ENCODE measurements around the gene CD86.

CD86 gene

DNA sequence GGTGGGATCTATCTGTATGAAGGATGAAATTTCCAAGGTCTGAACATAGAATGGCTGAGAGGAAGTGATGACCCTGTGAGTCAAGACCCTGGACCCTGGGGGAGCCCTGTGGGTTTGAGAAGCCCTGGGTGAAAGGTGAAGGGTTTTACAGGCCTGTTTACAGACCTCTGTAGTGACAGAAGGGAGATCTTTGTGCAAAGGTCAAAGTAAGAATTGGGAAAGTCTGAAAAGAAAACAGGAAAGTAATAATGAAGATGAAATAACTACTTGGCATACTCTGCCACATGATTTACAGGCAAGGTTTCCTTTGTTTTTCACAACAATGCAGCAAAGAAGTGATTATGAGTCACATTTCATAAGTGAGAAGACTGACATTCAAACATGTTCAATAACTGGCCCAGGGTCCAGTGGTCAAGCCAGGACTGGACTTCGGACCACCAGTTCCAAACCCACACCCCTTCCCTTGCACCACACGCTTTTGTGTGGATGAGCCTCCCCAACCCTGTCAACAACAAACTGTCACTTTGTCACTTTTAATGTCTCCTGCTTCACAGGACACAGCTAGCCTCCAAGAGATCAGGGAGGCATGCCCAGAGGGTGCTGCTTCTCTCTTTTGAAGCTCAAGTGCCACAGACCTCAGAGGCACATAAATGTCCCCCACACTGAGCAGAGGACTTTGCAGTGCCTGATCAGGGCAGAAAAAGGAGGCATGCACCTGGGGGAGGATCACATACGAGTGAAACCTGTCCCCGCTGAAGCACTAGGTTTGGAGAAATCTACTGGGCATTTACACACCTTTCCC lies 21.5 kb downstream of the CD86 start:
- Mint-ChIP-seq H3K4me1 (ENCODE audit: low read depth) (peaks cover 40% of the 10 kb centered on the region), H3K27me3 (peaks cover 39% of the 10 kb centered on the region), H3K4me3 (peak overlapping the region; percentile 67), H3K27ac (peak overlapping the region; percentile 82), H3K9me3 (no peaks in the 10 kb centered on the region), H3K36me3 (ENCODE audit: low read depth) (no peaks in the 10 kb centered on the region)

DNA sequence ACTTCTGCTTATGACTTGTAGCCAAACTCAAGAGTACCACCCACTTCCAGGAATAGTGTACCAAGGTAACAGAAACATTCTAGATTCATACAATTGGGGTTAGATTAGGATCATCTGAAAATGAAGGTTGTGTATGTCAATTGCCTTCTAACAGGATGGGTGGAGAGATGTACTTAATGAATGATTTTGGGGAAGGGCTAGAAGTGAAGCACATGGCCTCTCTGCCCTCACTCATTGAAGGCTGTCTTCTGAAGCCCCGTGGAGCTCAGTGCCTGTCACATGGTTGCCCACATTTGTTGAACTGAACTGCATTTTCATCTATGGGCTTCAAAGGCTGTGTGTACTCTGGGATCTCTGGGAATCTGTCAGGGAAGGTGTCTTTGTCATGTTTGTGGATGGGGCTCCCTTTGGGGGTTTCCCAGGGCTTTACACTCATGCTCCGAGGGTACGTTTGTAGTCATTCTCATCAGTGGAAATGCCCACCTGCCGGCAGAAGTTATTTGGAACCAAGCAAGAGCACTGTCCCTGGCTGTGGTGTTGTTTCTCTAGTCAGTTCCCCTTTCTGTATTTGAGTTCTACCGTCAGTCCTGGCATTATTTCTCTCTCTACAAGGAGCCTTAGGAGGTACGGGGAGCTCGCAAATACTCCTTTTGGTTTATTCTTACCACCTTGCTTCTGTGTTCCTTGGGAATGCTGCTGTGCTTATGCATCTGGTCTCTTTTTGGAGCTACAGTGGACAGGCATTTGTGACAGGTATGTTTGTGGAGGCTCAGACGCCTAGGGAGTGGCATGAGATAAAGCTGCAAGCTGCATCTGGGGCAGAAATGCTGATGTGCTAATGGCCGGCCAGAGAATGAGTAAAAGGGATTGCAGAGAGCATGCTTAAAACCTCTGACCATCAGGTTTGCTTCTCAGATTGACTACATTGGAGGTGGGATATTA lies 22.4 kb downstream of the CD86 start:
- Mint-ChIP-seq H3K9me3 (no peaks in the 10 kb centered on the region), H3K27me3 (peaks cover 39% of the 10 kb centered on the region), H3K4me3 (peak overlapping the region; percentile 67), H3K4me1 (ENCODE audit: low read depth) (peaks cover 47% of the 10 kb centered on the region), H3K27ac (peak overlapping the region; percentile 82), H3K36me3 (ENCODE audit: low read depth) (no peaks in the 10 kb centered on the region)

DNA sequence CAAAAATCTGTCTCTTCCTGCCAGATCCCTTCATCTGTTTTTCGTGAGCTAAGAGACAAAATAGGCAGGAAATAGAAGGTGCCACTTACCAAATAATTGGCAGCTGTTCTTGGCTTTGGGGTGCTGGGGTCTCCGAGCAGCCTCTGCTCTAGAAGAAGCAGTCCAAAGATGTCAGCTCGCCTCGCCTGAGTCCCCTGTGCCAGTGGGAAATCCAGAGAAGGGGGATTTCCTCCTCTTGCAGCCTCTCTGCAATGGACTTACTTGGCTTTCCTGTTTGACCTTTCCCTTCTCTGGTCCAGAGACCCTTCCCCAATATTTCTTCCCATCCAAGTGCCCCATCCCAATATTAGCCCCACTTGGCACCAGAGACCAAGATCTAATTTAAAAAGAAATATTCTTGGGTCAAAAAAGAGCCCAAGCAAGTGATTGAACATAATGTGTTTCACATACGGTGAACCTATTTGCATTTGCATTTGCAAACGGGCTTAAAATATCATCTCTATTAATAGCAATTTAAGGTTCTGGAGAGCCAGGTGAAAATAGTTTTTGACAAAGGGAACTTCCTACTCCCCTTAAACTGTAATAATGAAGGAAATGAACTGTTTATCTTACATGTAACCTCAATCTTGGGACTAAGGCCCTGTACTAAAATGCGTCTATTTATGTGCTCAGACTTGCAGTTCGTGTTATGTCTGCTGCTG lies 23.2 kb downstream of the CD86 start:
- Mint-ChIP-seq H3K36me3 (ENCODE audit: low read depth) (no peaks in the 10 kb centered on the region), H3K4me3 (peak overlapping the region; percentile 67), H3K27ac (peak overlapping the region; percentile 62), H3K4me1 (ENCODE audit: low read depth) (peaks cover 47% of the 10 kb centered on the region), H3K27me3 (peaks cover 39% of the 10 kb centered on the region), H3K9me3 (no peaks in the 10 kb centered on the region)

DNA sequence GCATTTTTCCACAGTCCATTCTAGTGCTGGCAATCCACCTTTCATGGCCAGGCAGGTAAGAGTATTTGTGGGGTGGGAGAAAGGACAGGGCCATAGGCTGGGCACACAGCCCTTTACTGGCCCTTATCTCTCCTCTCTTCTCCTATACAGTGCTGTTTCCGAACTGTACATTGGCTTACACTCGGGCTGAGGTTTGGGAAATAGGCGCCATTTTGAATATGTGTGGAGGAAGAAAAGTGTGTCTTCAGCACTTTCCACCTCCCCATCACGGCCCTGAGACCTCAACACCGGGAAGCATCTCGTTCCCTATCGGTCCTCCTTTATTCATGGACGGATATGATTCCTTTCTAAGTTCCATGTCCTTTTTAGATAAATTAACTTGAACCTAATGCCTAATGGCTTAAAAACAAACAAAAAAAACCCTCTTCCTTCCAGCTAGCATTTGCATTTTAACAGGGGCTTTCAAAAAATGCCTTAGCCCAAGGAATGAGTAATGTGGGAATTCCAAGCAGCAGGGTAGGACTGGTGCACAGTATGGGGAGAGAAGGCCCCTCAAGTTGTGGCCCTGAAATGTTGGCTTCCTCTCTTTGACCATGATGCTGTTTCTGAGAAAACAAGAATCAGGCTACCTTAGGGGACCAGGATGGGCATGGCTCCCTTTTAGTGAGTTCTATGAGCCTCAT lies 24.5 kb downstream of the CD86 start:
- H3K4me1 Mint-ChIP-seq (ENCODE audit: low read depth): peaks cover 41% of the 10 kb centered on the region
- peaks cover 34% of the 10 kb centered on the region for H3K27me3 Mint-ChIP-seq
- peak overlapping the region; percentile 41 for H3K4me3 Mint-ChIP-seq
- peak overlapping the region; percentile 16 for H3K27ac Mint-ChIP-seq
- H3K36me3 Mint-ChIP-seq (ENCODE audit: low read depth): no peaks in the 10 kb centered on the region
- no peaks in the 10 kb centered on the region for H3K9me3 Mint-ChIP-seq

DNA sequence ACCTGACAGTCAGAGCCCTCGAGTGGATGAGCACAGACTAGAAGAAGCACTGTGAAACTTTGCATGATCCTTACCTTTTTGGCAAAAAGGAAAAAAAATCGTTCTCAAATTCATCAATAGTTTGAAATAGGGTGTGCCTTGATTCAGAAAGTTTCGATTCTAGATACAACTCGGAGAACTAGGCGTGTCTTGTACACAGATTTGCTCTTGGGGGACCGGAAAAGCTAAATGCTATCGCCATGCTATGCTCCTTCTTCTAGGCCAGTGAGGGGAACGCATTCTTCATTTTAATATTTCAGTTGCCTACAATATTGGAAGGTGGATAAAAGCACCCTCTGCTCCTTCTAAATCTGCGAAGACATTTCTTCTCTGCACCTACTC lies 25.0 kb downstream of the CD86 start:
- H3K4me3 Mint-ChIP-seq: peak overlapping the region; percentile 41

DNA sequence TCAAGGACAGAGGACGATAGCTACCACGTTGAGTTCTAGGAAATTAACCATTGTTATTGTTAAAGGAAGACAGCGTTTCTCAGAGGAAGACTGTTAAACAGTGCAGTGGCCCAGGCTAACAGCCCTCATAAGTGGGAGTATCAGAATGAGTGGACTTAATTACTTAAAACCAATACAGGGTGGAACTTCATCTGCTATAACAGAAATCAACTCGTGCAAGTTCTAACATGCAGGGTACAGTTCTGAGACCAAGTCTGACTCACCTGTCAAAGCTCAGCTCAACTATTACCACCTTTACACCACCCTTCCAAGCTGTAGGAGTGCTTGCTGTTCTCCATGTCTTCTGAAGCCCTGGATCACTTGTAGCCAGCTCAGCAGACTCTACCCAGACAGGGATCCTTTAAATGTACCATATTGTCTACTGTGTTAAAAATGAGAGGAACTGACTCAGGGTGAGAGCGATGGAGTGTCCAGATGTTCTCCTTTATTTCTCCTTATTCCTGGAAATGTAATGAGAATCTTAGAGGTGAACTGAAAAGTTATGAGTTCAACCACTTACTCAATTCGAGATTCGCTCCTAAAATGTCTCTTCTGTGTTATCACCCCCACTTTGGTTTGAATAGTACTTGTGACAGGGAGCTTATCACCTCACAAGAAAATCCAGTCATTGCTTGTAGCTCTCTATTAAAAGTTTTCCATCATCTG lies 26.5 kb downstream of the CD86 start:
- Mint-ChIP-seq H3K27ac (no peak overlapping the region), H3K9me3 (no peaks in the 10 kb centered on the region), H3K27me3 (peaks cover 18% of the 10 kb centered on the region), H3K36me3 (ENCODE audit: low read depth) (no peaks in the 10 kb centered on the region), H3K4me1 (ENCODE audit: low read depth) (peaks cover 29% of the 10 kb centered on the region), H3K4me3 (no peak overlapping the region)

More for the DNA sequence above, 25.0 kb downstream of the CD86 start:
- Mint-ChIP-seq H3K27ac (no peak overlapping the region), H3K27me3 (peaks cover 29% of the 10 kb centered on the region), H3K4me1 (ENCODE audit: low read depth) (peaks cover 35% of the 10 kb centered on the region), H3K9me3 (no peaks in the 10 kb centered on the region), H3K36me3 (ENCODE audit: low read depth) (no peaks in the 10 kb centered on the region)

DNA sequence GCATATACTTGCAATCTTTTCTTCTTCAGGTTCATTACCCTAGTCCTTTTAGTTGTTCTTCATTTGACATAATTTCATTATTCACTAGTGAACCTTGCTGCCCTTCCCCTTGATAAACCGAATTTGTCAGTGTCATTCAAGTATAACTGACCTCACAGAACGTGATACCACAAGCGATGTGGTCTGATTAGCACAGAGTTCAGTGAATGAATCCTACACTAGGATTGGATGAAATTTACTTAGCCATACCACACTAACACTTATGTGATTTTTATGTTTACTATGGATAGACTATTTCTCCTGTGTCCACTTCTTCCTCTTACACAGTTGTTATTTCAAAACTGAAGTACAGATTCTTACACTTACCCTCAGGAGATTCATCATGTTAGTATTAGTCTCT lies 27.2 kb downstream of the CD86 start:
- H3K27me3 Mint-ChIP-seq: peaks cover 11% of the 10 kb centered on the region
- H3K9me3 Mint-ChIP-seq: no peaks in the 10 kb centered on the region
- no peaks in the 10 kb centered on the region for H3K36me3 Mint-ChIP-seq (ENCODE audit: low read depth)
- peaks cover 23% of the 10 kb centered on the region for H3K4me1 Mint-ChIP-seq (ENCODE audit: low read depth)
- no peak overlapping the region for H3K27ac Mint-ChIP-seq
- peak overlapping the region; percentile 2 for H3K4me3 Mint-ChIP-seq

DNA sequence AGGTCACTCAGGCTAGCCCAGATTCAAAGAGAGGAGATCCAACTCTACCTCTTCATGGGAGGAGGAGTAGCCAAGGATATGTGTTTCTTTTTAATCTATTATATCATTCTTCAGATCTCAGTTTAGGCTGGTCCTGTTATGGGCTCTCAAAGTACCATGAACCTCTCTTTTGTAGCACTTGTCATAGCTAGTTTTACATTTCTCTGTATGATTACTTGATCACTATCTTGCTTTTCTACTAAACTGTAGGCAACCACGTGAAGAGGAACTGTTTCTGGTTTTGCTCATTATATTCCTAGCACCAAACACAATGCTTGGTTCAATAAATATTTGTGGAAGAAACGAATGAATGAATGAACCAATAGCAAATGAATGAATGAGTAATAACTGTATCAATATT lies 29.6 kb downstream of the CD86 start:
- Mint-ChIP-seq H3K27me3 (peaks cover 6% of the 10 kb centered on the region), H3K36me3 (ENCODE audit: low read depth) (no peaks in the 10 kb centered on the region), H3K27ac (no peak overlapping the region), H3K4me1 (ENCODE audit: low read depth) (peaks cover 16% of the 10 kb centered on the region), H3K4me3 (no peak overlapping the region), H3K9me3 (no peaks in the 10 kb centered on the region)

DNA sequence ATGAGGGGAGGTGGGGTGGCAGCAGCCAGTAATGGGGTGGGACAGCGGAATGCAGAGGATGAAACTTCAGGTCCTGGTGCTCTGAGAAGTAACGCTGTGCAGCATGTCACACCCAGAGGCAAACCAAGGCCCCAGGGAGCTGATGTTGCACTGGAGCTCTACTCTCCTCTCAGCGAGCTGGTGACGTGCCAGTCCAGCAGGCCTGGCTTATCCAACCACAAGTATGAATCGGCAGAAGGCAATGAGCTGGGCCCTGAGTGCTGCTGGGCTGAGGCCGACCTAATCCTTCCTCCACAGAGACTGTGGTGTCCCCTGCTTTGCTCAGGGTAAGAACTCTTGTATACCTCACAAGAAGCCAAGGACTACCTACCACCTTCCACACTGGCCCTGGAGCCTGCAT lies 30.5 kb downstream of the CD86 start:
- Mint-ChIP-seq H3K27me3 (no peaks in the 10 kb centered on the region), H3K9me3 (no peaks in the 10 kb centered on the region), H3K27ac (no peak overlapping the region), H3K4me1 (ENCODE audit: low read depth) (peaks cover 11% of the 10 kb centered on the region), H3K36me3 (ENCODE audit: low read depth) (no peaks in the 10 kb centered on the region), H3K4me3 (no peak overlapping the region)

DNA sequence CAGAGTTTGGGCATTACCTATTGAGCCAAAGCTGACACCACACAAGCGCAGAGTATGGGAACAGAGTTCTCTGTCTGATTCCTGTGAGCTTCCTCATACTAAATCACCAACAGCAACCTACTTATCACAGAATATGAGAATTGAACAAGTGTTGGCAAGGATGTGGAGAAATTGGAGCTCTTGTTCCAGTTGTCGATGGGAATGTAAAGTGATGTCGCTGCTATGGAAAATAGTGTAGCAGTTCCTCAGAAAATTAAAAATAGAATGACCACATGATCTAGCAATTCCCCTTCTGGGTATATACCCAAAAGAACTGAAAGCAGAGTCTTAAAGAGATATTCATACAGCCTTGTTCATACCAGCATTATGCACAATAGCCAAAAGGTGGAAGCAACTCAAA lies 33.4 kb downstream of the CD86 start:
- Mint-ChIP-seq H3K27me3 (no peaks in the 10 kb centered on the region), H3K36me3 (ENCODE audit: low read depth) (no peaks in the 10 kb centered on the region), H3K27ac (no peak overlapping the region), H3K9me3 (no peaks in the 10 kb centered on the region), H3K4me3 (no peak overlapping the region), H3K4me1 (ENCODE audit: low read depth) (peaks cover 21% of the 10 kb centered on the region)

DNA sequence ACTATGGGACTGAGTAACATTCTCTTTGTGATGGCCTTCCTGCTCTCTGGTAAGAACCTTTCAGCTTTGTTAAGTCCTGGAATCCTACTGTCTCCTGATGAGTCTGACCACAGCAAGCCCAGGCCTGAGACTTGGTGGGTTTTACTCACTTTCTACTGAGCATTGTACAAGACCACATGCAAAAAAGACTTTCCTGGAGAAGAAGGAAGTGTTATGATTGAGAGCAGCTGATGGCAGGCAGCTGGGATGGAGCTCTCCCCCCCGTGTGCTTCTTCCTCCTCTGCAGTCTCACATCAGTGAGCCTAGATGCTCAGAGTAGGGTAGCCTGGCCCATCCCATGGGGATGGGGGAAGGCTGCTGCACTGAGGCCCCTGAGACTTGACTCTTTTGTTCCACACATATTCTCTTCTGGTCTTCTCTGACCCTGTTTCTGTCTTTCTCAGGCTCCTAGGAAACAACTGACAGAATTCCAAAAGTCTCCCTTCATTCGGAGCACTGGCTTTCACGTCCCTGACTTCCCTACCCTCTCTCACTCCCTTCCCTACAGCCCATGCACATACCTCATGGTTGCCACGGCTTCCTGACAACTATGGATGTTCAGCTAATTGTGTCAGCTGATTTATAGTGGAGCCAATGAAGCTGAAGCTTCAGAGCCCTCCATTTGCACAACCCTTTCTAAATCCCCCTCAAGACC lies 36.6 kb downstream of the CD86 start:
- H3K9me3 Mint-ChIP-seq: no peaks in the 10 kb centered on the region
- peaks cover 30% of the 10 kb centered on the region for H3K4me1 Mint-ChIP-seq (ENCODE audit: low read depth)
- peak overlapping the region; percentile 59 for H3K27ac Mint-ChIP-seq

DNA sequence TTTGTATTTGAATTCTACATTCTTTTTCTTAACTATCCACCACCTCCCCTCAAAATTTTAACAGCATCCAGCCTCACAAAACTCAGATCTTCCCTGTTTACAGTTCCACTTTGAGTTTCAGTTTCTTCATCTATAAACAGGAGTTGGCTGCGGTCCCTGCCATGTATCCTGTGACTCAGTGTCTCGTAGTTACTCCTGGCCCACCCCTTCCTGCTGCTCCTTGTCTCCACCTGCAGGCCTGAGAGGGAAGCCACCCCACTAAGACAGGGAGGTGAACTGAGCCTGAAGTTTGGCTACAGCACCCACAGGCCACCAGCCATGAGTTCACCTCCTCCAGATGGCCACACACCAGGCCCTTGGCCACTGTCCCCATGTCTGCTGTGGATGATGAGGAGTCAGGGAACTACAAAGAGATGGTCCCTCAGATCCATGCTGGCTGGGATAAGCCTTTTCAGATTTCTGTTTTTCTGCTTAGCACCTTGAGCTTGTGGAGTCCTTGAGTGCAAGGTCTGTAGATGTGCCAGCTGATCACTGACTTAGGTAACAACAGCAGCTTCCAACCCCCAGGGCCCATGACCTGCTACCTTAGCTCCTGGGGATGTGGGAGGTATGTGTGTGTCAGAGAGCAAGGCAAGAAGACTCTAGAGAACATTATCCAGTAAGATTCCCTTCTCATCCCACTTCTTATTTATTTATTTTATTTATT lies 37.5 kb downstream of the CD86 start:
- H3K4me1 Mint-ChIP-seq (ENCODE audit: low read depth): peaks cover 30% of the 10 kb centered on the region
- H3K4me3 Mint-ChIP-seq: peak overlapping the region; percentile 58
- H3K27ac Mint-ChIP-seq: peak overlapping the region; percentile 59
- H3K36me3 Mint-ChIP-seq (ENCODE audit: low read depth): no peaks in the 10 kb centered on the region
- no peaks in the 10 kb centered on the region for H3K9me3 Mint-ChIP-seq
- H3K27me3 Mint-ChIP-seq: no peaks in the 10 kb centered on the region

More for the DNA sequence above, 36.6 kb downstream of the CD86 start:
- H3K27me3 Mint-ChIP-seq: no peaks in the 10 kb centered on the region
- H3K4me3 Mint-ChIP-seq: peak overlapping the region; percentile 58
- H3K36me3 Mint-ChIP-seq (ENCODE audit: low read depth): no peaks in the 10 kb centered on the region

DNA sequence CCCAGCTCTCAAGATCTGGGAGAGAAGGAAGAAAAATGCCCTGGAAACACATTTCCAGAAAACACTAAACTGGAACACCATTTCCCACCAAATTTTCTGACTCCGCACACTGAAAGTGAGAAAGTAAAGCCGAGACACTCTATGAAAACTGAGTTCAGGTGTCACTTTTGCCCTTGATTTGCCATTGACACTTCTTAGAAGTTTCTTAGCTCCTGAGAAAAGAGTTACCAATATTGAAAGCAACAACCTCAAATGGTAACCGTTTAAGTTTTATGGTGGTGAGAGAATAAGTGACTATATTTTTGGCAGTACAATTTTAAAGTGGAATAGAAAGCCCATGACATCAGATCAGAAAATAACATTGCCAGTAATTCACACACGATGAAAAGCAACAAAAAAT lies 39.0 kb downstream of the CD86 start:
- Mint-ChIP-seq H3K36me3 (ENCODE audit: low read depth) (no peaks in the 10 kb centered on the region), H3K4me3 (peak overlapping the region; percentile 12), H3K27ac (peak overlapping the region; percentile 33), H3K27me3 (no peaks in the 10 kb centered on the region), H3K9me3 (no peaks in the 10 kb centered on the region), H3K4me1 (ENCODE audit: low read depth) (peaks cover 30% of the 10 kb centered on the region)

Data from stimulated activated naive CD8-positive, alpha-beta T cell treated with anti-CD3 and anti-CD28 coated beads, Interleukin-15, Interleukin-2, amounts not matched to agents 100 ng/mL and 50 ng/mL, for 24 hours (primary cell).